GM23338 (cell line): ENCODE results near the gene B4GALT7. TPM values are rescaled to one million over a fixed set of nuclear protein-coding genes. Genes with fewer than 3 reads are reported as not detected.

Experiments
- CREB1 ChIP-seq: fragments of 250-450 bp; sonication (Bioruptor Pico); IDR thresholded peaks from 2 replicates; pipeline ENCODE4 v1.5.0; 2020; ENCODE audit warnings: low read depth, mild to moderate bottlenecking, moderate library complexity
- CTCF ChIP-seq, 2 experiments: fragments of 200-600 bp in 1 of 2; sonication (generic) in 1 of 2; conservative IDR thresholded peaks; 2 replicates each; pipeline versions ENCODE4 v1.5.1 to v1.6.1; 2016 to 2017; ENCODE audit warnings: antibody characterized with exemption in 2 of 2, low read depth in 2 of 2, mild to moderate bottlenecking in 2 of 2, moderate library complexity in 1 of 2
- ETS1 ChIP-seq: IDR thresholded peaks from 2 replicates; pipeline ENCODE4 v1.6.1; 2016; ENCODE audit warnings: antibody characterized with exemption
- POLR2AphosphoS5 ChIP-seq: IDR thresholded peaks from 2 replicates; pipeline ENCODE4 v1.6.1; 2016; ENCODE audit warnings: antibody characterized with exemption, low read depth
- ZNF114 ChIP-seq: fragments of 250-450 bp; sonication (Bioruptor Pico); IDR thresholded peaks from 2 replicates; pipeline ENCODE4 v1.5.0; 2020; ENCODE audit warnings: mild to moderate bottlenecking, moderate library complexity
- ZNF331 ChIP-seq: fragments of 250-450 bp; sonication (Bioruptor Pico); IDR thresholded peaks from 2 replicates; pipeline ENCODE4 v1.5.0; 2020; ENCODE audit warnings: low read depth, mild to moderate bottlenecking, moderate library complexity
- ZNF462 ChIP-seq: fragments of 250-450 bp; sonication (Bioruptor Pico); IDR thresholded peaks from 2 replicates; pipeline ENCODE4 v1.5.0; 2020; ENCODE audit warnings: mild to moderate bottlenecking, moderate library complexity
- polyA plus RNA-seq: library from polyadenylated mRNA; unstranded; fragments of >200 nt; fragmentation: Nextera tagmentation; extraction: Ambion mirVana; gene quantifications from 2 replicates; pipeline ENCODE4 v1.2.1, GENCODE V29; 2016
- total RNA-seq: library from RNA; depleted of rRNA; stranded (reverse); fragments of >200 nt; shearing (Covaris generic); gene quantifications from 2 replicates; pipeline ENCODE4 v1.2.3, GENCODE V29; 2014

Gene B4GALT7
- total and polyA plus RNA-seq, 2 experiments from 2014 or later = 10.0 to 23.3 TPM

GRCh38 chr5:177594071-177594470, 5.9 kb upstream of the B4GALT7 start (continued):
- TF ChIP-seq ZNF462 (CRISPR knock-in tag) (no peak), ETS1 (no peak), ZNF114 (CRISPR knock-in tag) (no peak), CTCF (conservative IDR thresholded peaks at IDR 0.05; ENCODE audit: low read depth in 2 of 2) (no peak), CREB1 (CRISPR knock-in tag) (no peak), POLR2AphosphoS5 (no peak), ZNF331 (CRISPR knock-in tag) (no peak)
